ENCODE results near the gene STX16.

The STX16 gene

DNA sequence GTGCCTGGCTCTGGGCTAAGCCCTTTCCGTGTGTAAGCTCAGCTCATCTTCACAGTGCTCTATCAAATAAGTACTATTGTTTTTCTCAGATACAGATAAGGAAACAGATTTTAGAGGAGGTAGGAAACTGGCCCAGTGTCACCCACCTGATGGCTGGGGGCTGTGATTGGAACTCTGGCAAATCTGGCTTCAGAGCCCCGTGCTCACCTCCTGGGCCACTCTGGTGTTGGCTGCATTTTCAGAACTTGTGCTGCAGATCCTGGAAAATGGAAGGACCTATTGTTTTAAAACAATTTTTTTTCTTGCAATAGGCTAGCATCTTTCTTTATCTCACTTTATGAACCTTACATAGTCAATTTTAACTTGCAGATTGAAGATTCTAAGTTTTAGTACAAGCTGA lies 5.7 kb downstream of the STX16 start:
- no peak for DNase-seq

DNA sequence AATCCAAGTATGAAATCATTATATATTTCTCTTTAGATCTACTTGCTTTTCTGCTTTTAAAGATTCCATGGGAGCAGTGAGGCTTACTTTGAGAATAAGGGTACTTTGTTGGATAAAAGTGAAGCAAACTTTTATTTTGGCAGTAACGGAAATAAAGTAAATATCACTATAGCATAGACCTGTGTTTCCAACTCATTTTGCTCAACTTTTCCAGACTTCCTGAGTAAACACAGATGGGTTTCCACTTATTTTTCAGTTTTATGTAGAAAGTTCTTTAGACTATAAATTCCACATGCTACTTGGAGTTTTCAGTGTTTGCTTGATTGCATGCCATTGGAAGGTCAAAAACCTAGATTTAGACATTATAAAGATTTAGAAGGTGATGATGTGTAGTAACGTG lies 6.2 kb downstream of the STX16 start:
- no peak for DNase-seq

DNA sequence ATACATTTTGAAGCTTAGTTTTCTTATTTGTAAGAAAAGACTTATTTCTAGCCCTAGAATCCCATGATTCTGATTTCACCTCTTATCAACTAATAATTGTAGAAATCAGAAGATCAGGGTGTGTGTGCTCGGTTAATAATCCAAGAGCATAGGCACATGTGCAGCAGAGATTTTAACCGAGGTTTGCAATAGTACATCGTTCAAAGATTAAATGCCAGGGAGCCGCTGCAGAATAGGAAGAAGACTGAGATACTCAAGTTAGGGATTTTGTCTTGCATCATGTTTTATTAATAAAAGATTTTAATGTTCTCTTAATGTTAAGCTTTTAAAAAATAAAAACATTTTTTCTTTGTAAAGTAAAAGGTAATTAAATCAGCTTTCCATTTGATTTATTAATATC lies 6.9 kb downstream of the STX16 start:
- no peak for DNase-seq

DNA sequence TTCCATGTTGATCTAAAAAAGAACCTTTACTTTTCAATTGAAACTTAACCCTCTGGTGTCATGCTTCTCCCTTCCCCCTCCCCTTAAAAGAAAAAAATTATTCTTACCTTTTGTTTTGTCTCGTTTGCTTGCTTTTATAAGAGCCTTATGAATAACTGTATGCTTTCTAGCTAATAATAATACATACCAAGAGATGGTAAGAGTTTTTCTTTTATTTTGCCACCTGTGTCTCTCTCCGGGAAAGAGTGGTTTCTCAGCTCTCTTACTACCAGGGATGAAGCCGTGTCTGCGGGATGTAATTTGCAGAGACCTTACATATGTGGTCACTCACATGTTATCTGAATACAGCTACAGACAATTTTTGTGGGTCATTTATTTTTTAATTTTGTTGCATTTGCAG lies 7.7 kb downstream of the STX16 start:
- DNase-seq, result no peak

DNA sequence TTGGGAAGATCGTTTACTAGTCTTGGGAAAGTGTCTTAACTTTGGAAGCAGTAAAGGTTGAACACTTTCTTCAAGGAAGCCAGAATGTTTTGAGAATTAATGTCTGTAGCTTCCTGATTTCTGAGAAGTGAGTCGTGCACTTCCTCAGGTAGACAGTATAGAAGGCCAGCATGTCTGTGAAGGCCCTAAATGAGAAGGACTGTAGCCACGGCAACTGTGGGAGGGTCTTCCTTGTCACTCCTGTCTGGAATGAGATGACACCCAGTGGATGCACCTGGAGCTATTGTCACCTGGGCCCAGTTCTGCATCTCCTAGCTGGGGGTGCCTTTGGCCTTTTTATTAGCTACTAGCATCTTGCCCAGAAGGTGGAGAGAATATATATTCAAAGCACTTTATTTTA lies 8.8 kb downstream of the STX16 start:
- DNase-seq, result no peak

DNA sequence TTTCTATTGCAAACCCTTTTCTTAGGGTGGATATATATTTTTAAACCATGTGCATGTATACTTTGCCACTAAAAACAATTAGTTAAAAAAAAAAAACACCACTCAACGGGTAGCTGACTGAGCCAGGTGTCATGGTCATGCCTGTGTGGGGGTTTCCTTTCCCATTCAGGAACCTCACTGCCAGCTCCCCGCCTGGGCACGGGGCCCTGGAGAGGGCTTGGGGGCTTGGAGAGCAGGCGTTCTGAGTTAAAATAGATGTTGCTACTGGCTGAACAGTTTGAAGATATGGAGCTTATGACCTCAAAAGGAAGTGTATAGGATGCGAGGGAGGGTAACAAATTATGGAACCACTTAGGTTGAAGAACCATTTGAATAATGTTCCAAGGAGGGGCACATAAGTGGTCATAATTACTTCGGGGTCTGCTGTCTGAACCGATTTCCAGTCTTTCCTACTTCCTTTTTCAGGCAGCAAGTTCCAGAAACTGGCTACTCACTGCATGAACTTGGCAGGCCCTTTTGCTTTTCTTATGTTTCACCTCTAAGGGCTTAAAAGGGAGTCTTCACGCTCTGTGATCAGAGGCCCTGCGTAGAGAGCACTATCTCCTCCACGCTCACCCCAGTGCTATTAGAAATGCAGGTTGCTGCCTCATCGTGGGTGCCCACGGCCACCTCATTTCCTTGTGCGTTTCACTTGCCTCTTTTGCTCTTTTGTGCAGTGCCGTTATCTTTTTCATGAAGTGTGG lies 9.9 kb downstream of the STX16 start:
- no peak for DNase-seq

DNA sequence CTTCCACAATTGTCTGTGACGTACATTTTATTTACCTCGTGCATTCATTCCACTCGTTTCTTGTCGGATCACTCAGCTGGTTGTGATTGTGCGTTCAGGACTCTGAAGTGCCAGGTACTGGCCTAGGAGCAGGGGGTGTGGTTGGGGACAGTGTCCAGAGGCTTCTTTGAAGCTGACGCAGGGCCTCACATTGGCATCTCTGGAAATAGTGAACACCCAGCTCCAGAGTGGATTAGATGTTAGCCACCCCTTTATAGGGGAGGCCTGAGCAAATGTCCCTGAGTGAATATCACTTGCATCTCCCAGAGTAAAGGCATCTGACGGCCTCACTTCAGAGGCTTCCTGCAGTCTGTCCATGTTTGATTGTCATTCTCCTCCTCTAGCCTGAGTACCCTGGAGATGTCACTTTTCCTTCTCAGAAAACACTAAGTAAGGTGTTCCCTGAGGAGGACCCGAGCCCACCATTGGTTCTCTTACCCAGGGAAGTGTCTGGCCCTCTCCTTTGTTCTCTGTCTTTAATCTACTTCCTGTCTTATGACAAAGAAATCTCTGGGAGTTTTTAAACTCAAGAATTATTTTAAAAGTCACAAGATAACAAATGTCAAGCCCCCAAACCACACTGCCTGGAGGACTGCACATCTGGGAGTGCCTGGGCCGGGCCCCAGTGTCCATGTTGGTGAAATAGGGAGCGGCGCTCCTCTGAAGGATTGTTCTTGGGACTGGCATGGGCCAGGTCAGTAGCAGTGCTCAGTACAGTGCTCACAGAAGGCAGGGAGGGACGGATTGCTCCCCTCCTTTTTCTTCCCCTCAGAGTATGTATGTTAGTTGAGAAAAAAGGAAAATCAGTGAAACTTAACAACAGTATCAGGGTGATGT lies 10.8 kb downstream of the STX16 start:
- DNase-seq, result no peak

DNA sequence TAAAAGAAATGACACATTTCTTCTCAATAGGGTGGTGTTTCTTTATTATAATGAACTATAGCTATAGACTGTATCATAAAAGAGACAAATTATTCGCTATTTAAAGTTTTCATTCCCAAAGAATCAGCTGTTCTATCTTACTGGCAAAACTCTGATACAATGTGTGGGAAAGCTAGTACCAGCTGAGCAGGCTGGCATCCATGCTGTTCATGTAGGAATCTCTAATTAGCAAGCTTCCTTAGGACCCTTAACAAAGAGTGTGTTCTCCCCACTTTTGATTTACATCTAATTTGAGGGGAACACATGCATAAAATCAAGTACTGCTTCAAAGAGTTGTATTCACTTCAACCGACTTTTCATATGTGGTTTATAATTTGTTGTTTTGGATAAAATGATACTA lies 13.2 kb downstream of the STX16 start:
- no peak for DNase-seq

DNA sequence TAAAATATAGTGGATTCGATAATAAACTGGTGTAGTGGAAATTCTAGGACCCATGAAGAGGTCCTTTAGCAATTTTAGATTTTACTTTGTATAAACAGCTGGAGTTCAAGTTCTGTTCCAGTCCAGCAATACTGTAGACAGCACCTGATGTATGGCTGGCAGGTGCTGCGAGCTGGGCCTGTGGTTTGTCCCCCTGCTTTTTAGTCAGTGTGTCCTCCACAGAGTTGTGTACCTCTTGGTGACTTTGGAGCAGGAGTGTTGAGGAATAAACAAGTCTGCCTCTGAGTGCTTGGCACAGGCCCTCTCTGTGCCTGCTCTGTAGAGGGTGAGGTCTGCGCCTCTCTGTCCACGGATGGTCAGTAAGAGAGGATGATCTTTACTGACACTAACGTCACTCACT lies 13.8 kb downstream of the STX16 start:
- DNase-seq, result no peak

DNA sequence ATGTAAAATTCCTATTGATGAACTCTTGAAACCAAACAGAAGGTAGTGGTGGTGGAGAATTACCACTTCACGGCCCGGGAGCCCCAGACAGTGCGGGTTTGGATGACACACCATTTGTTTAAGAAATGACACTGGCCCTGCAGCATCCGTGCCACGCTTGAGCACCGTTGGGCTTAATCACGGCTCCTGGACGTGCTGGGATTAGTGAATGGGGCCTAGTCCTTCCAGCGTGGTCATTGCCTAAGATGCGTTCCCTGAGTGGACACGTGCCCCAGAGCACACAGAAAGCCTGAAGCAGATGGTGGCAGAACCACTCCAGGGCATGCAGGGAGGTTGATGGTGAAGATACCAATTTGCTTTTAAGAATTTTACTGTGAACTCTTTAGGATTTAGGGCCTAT lies 14.5 kb downstream of the STX16 start:
- no peak for DNase-seq

DNA sequence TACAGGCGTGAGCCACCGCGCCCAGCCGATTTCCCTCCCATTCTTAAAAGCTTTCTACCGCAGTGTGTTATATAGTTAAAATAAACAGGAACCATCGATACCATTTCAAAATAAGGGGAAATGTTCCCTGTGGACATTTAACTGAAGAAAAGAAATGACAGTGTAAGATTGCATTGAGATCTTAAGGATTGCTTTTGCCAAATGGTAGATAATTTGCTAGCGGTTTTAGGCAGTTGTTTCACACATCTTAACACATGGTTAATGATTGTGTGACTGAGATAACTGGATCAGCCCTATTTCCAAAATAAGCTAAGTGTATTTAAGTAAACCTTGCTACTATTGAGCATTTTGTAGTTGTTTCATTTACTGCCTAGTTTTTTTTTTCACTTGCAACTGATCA lies 15.6 kb downstream of the STX16 start:
- no peak for DNase-seq

DNA sequence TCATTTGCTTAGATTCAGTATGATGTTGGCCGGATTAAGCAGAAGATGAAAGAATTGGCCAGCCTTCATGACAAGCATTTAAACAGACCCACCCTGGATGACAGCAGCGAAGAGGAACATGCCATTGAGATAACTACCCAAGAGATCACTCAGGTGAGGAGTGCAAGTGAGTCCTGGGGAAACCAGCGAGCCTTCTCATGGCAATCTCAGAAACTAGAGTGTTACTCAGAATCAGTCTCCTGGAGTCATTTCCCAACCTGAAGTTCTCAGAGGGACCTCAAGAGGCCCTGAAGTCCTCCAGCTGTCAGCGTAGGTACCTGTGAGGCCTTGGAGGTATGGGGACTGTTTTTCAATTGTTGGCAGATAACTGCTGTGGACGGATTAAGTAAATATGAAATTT lies 16.9 kb downstream of the STX16 start:
- no peak for DNase-seq

DNA sequence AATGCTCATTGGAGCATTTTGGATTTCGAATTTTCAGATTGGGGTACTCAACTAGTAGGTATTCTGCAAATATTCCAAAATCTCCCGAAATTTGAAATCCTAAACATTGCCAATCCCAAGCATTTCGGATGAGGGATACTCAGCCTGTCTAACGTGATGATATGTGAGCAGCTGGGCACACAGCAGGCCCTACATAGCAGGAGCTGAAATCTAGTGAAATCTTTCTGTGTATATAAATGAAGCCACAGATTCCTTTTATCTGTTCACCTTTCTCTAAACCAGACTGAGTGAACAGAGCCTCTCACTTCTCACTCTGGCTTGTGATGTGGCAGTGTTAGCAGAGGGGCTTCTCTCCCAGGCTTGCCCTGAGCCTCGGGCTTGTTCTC lies 17.8 kb downstream of the STX16 start:
- no peak for DNase-seq

DNA sequence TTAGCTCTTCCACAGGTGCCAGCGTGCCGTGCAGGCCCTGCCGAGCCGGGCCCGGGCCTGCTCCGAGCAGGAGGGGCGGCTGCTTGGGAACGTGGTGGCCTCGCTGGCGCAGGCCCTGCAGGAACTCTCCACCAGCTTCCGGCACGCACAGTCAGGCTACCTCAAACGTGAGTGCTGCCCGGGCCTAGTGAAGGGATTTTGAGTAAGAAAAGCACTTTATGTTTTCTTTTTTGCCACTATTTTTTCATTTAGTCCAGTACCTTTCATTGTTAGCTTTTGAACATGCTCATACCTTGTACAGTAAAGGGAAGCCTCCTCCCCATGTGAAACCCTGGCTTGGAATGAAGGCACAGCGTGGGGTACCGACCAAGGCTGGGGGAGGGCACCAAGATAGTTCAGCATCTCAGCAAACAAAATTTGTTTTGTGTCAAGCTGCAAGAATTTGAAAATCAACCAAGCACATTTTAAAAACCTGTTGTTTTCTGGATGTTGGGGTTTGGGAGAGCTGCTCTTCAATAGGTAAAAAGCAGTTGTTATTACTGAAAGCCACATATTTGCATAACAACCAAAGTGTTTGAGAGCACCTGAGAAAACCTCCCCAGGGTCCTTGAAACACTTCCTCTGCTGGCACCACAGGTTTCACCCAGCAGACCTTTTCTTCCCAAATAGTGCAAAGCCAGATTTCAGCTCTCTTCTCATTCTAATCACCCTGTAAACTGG lies 18.4 kb downstream of the STX16 start:
- no peak for DNase-seq

DNA sequence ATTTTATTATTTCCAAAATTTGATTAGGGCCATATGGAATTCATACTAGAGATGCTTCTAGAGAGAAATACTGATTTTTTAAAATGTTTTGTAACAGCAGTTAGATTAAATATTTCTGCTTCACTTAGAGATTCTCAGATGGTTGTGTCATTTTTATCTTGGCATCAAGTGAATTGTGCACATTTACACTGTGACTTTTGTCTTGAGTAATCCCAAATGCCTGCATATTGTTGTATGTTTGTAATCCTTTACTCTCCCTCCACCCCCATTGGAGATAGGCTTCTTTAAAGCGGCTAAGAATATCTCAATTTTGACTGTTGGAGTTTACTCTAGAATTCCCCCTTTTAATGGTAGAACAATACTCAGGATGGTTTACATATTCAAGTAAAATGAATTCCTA lies 19.0 kb downstream of the STX16 start:
- no peak for DNase-seq

DNA sequence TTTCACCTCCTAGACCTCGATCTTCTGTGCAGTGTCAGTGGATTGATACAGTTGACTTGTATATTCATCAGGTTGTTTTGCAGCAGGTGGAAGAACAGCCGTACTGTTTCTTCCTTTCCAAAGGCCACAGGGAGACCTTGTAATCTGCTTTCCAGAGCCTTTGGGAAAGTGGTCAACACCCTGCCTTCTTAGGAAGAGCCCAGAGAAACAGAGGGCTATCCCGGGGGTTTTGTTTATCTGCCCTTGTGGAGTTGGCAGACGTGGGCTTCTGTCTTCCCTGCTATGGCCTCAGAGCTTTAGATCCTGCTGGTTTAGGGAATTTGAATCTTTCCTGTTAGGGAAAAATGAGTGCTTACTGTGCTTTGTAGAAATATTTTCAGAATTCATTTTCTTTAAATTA lies 19.6 kb downstream of the STX16 start:
- DNase-seq, result no peak

DNA sequence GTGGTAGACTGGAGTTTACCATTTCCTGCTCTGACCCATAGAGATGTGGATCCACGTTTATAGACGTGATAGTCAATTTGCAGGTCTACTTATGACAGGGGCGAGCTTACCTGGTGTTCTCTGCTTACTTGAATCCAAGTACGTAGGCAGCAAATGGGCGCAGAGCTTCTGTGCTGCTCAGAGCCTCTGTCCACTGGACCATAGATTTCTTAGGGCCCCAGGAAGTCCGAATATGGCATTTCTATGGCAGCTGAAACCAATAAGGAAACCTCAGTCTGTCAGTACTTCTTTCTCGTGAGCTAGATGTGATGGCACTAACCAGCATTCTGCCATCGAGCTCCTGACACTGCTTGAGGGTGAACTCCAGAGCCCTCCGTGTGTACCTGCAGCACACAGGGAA lies 22.0 kb downstream of the STX16 start:
- DNase-seq, result no peak

DNA sequence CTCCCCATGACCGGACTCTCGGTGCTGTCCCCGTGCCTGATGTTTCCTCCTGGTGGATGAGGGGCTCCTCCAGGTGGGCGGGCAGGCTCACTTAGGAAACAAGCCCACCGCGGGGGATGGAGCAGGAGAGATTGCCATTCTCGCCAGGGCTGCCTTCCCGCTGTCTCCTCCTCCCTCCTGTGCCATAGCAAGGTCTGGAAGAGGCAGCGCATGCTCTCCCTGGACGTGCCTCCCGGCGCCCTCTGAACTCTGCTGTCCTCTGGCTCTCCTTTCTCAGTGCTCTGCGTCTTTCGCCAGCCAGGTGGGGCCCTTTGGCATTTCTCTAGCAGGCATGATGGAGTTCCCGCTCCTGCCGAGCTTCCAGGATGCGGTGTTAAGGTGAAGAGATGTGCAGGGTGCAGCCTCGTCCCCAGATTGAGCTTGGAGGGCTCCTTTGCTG lies 24.1 kb downstream of the STX16 start:
- no peak for DNase-seq

DNA sequence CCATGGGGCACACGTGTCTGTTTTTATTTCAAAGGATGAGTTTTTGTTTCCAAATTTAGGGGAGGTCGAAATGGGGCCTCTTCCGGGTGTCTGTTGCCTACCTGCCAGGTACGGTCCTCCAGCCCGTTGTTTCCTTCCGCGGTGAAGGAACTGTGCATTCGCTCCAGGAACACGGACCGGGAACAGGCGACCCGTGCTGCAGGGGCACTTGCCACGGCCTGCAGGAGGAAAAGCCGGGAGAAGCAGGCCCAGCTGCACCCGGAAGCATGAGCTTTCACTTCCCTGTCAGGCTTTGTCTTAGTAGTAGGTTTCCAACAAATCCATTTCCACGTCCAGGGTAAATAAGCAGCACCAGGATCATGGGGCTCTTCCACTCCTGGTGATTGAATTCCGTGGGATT lies 24.6 kb downstream of the STX16 start:
- DNase-seq, result no peak

DNA sequence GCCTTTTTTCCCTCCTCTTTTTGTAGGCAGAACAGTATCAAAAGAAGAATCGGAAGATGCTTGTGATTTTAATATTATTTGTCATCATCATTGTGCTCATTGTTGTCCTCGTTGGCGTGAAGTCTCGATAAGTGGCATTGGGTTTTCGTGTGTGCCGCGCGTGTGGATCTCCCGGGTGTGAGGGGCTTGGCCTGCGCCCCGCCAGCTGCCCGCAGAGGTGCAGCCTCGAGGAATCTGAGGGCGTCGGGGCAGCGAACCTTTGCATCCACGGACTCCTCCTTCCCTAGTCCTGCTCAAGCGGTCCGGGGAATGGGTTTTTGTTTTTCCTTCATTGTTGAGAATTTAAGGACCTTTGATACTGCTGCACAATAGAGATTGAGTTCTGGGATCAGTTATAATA lies 25.1 kb downstream of the STX16 start:
- DNase-seq, result no peak

DNA sequence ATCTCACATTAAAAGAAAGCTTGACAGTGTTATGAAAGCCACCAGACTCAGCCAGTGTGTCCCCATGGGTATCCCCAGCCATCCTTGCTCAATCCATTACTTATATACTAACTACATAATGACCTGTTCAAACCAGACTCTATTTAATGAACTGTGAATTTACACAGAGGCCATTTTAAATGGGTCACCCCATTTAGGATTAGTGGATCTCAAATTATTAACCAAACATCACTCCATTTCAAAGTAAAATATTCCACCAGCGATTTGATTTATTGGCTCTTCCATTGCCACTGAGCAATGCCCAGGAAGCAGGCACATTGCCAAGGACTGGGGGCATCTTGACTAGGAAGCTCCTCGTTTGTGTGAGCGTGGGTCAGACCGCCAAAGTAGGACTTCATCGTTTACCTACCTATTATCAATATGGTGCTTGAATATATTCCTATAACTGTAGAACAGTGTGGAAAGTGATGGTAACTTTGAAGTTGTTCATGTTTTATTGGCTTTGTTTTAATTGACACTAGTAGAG lies 26.1 kb downstream of the STX16 start:
- no peak for DNase-seq

DNA sequence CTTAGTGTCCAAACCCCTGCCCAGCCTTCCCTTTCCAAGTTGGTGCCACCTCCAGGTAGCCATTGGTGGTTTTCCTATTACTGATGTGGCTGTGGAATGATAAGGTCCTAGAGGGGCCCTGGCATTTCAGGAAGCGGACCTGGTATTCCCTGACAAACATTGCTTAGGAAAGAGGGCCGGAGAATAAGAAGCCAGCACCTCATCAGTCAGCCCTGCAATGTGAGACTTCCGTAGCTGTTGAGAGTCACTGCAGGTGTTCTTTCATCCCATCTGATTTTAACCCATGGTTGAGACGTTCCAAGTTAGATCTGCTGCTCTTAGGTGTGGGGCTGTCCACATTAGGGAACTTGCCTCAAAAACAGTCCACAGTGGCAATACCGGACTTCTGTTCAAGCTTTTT lies 26.7 kb downstream of the STX16 start:
- no peak for DNase-seq

DNA sequence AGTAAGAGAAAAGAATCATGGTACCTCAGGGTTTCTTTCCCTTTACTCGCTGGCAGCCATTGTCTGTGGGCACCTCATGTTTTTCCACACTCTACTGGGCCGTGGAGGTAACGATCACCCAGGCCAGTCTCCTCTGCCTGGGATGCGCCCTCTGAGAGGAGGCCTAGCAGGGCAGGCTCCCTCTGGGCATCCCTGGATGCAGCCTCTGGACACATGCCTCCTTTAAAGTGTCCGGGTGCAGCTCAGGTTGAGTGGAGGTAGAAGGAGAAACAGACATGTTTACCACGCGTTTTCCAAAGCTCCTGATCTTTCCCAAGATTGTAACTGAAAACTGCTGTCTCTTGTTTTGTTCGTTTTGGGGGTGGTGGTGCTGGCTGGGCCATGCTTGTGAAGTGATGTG lies 27.7 kb downstream of the STX16 start:
- DNase-seq, result no peak

Data from GDM1 (cell line).